Gastrocnemius medialis (tissue), 4 donors: Measurements from ENCODE around the gene EXOC6. TPM values are rescaled to one million over a fixed set of nuclear protein-coding genes. Genes with fewer than 3 reads are reported as not detected.
A peak's percentile ranks its signal among the peaks of the same experiment; 100 is the strongest.

Source experiments
- ATAC-seq, 2 donors: fragments of 150-250 bp; one replicate each; pipeline ENCODE4 v1.9.1; 2016
- DNase-seq, 2 donors: peaks; one replicate each; pipeline ENCODE4 v3.0.0-alpha.2; 2019
- H3K27ac ChIP-seq, 4 donors: fragments of 200-600 bp; sonication (generic); 1 replicate in 1 of 4; 2 replicates in 3 of 4; pipeline ENCODE4 v1.5.1; 2016 to 2018; ENCODE audit warnings: mild to moderate bottlenecking in 2 of 4, moderate library complexity in 1 of 4
- H3K27me3 ChIP-seq, 3 donors: fragments of 200-600 bp; sonication (generic) in 2 of 3; 1 replicate in 1 of 3; 2 replicates in 2 of 3; pipeline versions ENCODE4 v1.5.1 to v1.6.0; 2016 to 2019; ENCODE audit warnings: mild to moderate bottlenecking in 1 of 3, moderate library complexity in 1 of 3
- H3K36me3 ChIP-seq, 2 donors: fragments of 200-600 bp; sonication (generic) in 1 of 2; one replicate each; pipeline ENCODE4 v1.5.1; 2017 to 2018
- H3K4me1 ChIP-seq, 2 donors: fragments of 200-600 bp; sonication (generic) in 1 of 2; one replicate each; pipeline ENCODE4 v1.5.1; 2016 to 2017; ENCODE audit warnings: mild to moderate bottlenecking in 2 of 2
- H3K4me3 ChIP-seq, 4 donors: fragments of 200-600 bp; sonication (generic) in 3 of 4; 1 replicate in 1 of 4; 2 replicates in 3 of 4; pipeline ENCODE4 v1.5.1; 2016 to 2019; ENCODE audit warnings: mild to moderate bottlenecking in 2 of 4
- H3K9me3 ChIP-seq, 3 donors: fragments of 200-600 bp; sonication (generic) in 2 of 3; 1 replicate in 1 of 3; 2 replicates in 2 of 3; pipeline ENCODE4 v1.5.1; 2016 to 2019
- POLR2A ChIP-seq, 2 donors: fragments of 450-650 bp; IDR thresholded peaks; one replicate each; pipeline ENCODE4 v1.6.1; 2017; ENCODE audit warnings: antibody characterized with exemption in 2 of 2, mild to moderate bottlenecking in 2 of 2, moderate library complexity in 2 of 2
- in situ Hi-C, 4 donors: fragments of 200-750 bp; cut with MboI; loops; one replicate each; pipeline versions ENCODE4 v1.15.0 to v1.8.0; 2017; ENCODE audit warnings: low sequenced_read_pairs in 4 of 4
- intact Hi-C: fragments of 100-400 bp; cut with DNase I; formaldehyde crosslinking; loops from one replicate; pipeline ENCODE4 v1.15.1; 2023; ENCODE audit warnings: low total_unique reads
- total RNA-seq, 4 donors: library from RNA; depleted of rRNA; stranded (reverse); fragments of >200 nt; gene quantifications; one replicate each; pipeline versions ENCODE4 v1.1.0 to v1.2.3, GENCODE V29; 2016
- TF ChIP-seq, protein P1 (sequence below), 5 experiments: fragments of 450-650 bp in 3 of 5; fragments of 200-600 bp in 2 of 5; sonication (generic) in 2 of 5; IDR thresholded peaks in 4 of 5; conservative IDR thresholded peaks in 1 of 5; 1 replicate in 4 of 5; 2 replicates in 1 of 5; pipeline ENCODE4 v1.5.1; 2016 to 2019; ENCODE audit warnings: antibody characterized with exemption in 5 of 5, mild to moderate bottlenecking in 3 of 5, moderate library complexity in 3 of 5

Gene EXOC6, protein sequence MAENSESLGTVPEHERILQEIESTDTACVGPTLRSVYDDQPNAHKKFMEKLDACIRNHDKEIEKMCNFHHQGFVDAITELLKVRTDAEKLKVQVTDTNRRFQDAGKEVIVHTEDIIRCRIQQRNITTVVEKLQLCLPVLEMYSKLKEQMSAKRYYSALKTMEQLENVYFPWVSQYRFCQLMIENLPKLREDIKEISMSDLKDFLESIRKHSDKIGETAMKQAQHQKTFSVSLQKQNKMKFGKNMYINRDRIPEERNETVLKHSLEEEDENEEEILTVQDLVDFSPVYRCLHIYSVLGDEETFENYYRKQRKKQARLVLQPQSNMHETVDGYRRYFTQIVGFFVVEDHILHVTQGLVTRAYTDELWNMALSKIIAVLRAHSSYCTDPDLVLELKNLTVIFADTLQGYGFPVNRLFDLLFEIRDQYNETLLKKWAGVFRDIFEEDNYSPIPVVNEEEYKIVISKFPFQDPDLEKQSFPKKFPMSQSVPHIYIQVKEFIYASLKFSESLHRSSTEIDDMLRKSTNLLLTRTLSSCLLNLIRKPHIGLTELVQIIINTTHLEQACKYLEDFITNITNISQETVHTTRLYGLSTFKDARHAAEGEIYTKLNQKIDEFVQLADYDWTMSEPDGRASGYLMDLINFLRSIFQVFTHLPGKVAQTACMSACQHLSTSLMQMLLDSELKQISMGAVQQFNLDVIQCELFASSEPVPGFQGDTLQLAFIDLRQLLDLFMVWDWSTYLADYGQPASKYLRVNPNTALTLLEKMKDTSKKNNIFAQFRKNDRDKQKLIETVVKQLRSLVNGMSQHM
- 10 to 100 TPM; 11.8 to 16.8 (median 14.6) TPM for total RNA-seq

DNA sequence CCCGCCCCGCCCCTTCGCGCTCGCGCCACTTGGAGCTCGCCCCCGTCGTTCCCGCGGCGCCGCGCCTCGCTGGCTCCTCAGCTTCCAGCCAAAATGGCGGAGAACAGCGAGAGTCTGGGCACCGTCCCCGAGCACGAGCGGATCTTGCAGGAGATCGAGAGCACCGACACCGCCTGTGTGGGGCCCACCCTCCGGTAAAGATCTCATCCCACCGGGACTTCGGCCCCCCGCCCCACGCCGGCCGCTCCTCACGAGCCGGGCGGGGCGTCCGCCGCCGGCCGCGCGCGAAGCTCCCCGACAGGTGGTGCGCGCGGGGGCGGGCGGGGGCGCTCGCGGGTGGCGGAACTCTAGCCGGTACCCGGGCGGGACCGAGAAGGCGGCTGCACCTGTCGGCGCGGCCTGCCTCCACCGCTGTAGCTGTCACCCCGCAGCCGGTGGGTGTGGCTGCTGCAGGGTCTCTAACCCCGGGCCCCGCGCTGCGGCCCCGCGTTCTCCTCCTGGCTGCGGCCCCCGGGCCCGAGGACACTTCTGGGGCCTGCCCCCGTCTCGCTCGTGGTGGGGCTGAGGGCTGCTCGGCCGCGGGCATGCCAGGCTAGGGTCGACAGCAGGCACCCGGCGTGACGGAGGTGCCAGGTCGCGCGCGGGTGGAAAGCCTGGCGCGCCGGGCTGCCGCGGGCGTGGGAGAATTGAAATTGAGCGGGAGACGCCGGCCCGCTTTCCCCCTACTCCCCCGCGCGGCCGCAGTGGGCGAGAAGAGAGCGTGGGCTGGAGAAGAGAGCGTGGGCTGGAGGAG, at the start of gene EXOC6:
Gene EXOC6 (plus strand): TSS at position 80 of the 793 bp plus-strand sequence. CDS start 14 bp downstream, at position 94.
- Histone ChIP-seq H3K4me1 (peaks cover 8 to 21% of the 10 kb centered on the region in 2 donors), H3K27me3 (no peaks in the 10 kb centered on the region), H3K4me3 (peak within 1 kb of the TSS; percentile 74 to 99 (median 94)), H3K36me3 (no peaks in the 10 kb centered on the region), H3K27ac (peak within 1 kb of the TSS; percentile 79 to 95 (median 88)), H3K9me3 (no peaks in the 10 kb centered on the region)
- ATAC-seq (peak; percentile 92 to 93), DNase-seq (peak; percentile 69 to 81)
- intact Hi-C loops (loop anchor here (5.0 kb wide), 2 partner anchors 276 to 606 kb away; partner anchors contain the start of gene IDE), in situ Hi-C loops (no loop called here)
- peak in 1 of 2 donors; percentile 29 for TF ChIP-seq POLR2A (IDR thresholded peaks at IDR 0.05)
- TF ChIP-seq, protein P1, sequence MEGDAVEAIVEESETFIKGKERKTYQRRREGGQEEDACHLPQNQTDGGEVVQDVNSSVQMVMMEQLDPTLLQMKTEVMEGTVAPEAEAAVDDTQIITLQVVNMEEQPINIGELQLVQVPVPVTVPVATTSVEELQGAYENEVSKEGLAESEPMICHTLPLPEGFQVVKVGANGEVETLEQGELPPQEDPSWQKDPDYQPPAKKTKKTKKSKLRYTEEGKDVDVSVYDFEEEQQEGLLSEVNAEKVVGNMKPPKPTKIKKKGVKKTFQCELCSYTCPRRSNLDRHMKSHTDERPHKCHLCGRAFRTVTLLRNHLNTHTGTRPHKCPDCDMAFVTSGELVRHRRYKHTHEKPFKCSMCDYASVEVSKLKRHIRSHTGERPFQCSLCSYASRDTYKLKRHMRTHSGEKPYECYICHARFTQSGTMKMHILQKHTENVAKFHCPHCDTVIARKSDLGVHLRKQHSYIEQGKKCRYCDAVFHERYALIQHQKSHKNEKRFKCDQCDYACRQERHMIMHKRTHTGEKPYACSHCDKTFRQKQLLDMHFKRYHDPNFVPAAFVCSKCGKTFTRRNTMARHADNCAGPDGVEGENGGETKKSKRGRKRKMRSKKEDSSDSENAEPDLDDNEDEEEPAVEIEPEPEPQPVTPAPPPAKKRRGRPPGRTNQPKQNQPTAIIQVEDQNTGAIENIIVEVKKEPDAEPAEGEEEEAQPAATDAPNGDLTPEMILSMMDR (IDR thresholded peaks at IDR 0.05 in 4 of 5, conservative IDR thresholded peaks at IDR 0.05 in 1 of 5) = peak in 2 of 5 experiments; percentile 15 to 24

DNA sequence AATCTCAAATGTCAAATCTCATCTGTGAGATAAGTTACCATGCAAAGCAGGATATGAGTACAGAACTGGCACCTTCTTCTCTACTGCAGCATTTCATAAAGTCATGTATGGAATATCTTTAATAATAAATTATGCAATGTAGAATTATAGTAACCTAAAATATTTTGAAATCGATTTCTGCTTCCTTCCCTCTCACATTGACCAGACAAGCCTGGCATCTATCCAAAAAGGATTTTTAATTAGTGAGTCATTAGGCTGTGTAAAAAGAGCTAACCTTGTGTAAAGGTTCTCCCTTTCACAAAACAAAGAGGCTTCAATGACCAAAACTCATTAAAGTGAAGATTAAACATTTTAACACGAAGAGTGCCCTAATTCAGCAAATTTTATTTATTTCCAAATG, 48.8 kb upstream of the EXOC6 start:
- intact Hi-C loops = no loop called here
- Histone ChIP-seq H3K27me3 (no peaks in the 10 kb centered on the region), H3K9me3 (no peaks in the 10 kb centered on the region), H3K4me1 (no peaks in the 10 kb centered on the region), H3K27ac (no peak overlapping the region), H3K36me3 (no peaks in the 10 kb centered on the region), H3K4me3 (no peak overlapping the region)
- no peak for TF ChIP-seq POLR2A (IDR thresholded peaks at IDR 0.05)
- TF ChIP-seq, protein P1 (IDR thresholded peaks at IDR 0.05 in 4 of 5, conservative IDR thresholded peaks at IDR 0.05 in 1 of 5) = no peak
- in situ Hi-C loops = no loop called here
- ATAC-seq (no peak), DNase-seq (no peak)

DNA sequence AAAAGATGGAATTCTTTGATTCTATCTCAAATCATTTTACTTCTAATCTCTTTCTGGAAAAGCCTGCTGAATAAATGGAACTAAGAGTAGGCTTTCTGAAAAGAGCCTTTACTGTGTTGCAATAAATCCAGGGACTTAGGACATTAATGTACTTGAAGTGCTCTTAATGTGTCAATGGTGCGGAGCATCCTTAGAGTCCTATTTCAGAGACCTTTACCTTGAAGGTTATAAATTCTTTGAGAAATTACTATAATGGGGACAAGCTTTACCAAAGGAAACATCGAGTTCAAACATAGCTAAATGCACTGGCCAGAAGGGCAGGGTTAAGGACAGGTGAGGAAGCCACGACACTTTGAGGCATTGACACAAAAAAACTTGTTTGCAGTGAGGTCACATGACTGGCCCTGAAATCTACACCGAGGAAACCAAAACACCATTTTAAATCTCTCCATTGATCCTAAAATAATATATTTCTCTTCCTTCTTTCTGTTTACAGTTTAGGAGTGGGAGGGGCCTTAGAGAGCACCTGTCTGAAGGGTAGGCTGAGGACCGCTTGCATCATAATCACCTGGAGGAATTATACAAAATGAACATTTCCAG, 48.1 kb upstream of the EXOC6 start:
- no peaks in the 10 kb centered on the region for H3K9me3 ChIP-seq
- in situ Hi-C loops = no loop called here
- intact Hi-C loops = no loop called here
- no peaks in the 10 kb centered on the region for H3K27me3 ChIP-seq
- no peak for ATAC-seq
- no peak for TF ChIP-seq POLR2A (IDR thresholded peaks at IDR 0.05)
- TF ChIP-seq, protein P1 (IDR thresholded peaks at IDR 0.05 in 4 of 5, conservative IDR thresholded peaks at IDR 0.05 in 1 of 5) = no peak
- H3K4me3 ChIP-seq = no peak overlapping the region
- no peak overlapping the region for H3K27ac ChIP-seq
- no peak for DNase-seq
- H3K36me3 ChIP-seq = no peaks in the 10 kb centered on the region
- no peaks in the 10 kb centered on the region for H3K4me1 ChIP-seq
